Endodermal cell (in vitro differentiated cells): ENCODE data around the gene SPDYE1. TPM values are rescaled to one million over a fixed set of nuclear protein-coding genes. Genes with fewer than 3 reads are reported as not detected.
"Not testable (repeated sequence)": the region's sequence is repeated elsewhere in the genome, so short reads cannot be mapped to it uniquely, and the experiment has no call there.

Experiments used
- DNase-seq: peaks from one replicate; pipeline ENCODE4 v3.0.0-alpha.2; 2017
- H3K27ac ChIP-seq: 2 replicates; pipeline ENCODE4 v1.5.1; 2013; ENCODE audit warnings: mild to moderate bottlenecking, low read depth, low read length, moderate library complexity
- H3K27me3 ChIP-seq: 2 replicates; pipeline ENCODE4 v1.6.1; 2013; ENCODE audit warnings: mild to moderate bottlenecking, low read length, moderate library complexity; ENCODE audit not compliant: insufficient read depth, control insufficient read depth, poor library complexity, severe bottlenecking
- H3K36me3 ChIP-seq: 2 replicates; pipeline ENCODE4 v1.7.0; 2013; ENCODE audit warnings: mild to moderate bottlenecking, low read length, moderate library complexity; ENCODE audit not compliant: control insufficient read depth, insufficient read depth
- H3K4me1 ChIP-seq: one replicate; pipeline ENCODE4 v1.7.0; 2013; ENCODE audit warnings: low read length; ENCODE audit not compliant: control insufficient read depth, insufficient read depth
- H3K4me3 ChIP-seq: 2 replicates; pipeline ENCODE4 v1.5.1; 2013; ENCODE audit warnings: mild to moderate bottlenecking, low read length, moderate library complexity
- H3K9ac ChIP-seq: 2 replicates; pipeline ENCODE4 v1.6.1; 2013; ENCODE audit warnings: mild to moderate bottlenecking, low read length, moderate library complexity; ENCODE audit not compliant: poor library complexity, severe bottlenecking; ENCODE audit errors: extremely low read depth
- H3K9me3 ChIP-seq: 2 replicates; pipeline ENCODE4 v1.6.1; 2013; ENCODE audit warnings: mild to moderate bottlenecking, low read length, moderate library complexity; ENCODE audit not compliant: control insufficient read depth
- H3K27ac Mint-ChIP-seq: 2 replicates; pipeline ENCODE4 v1.8.0; 2020; ENCODE audit warnings: mixed read lengths
- H3K27me3 Mint-ChIP-seq: 2 replicates; pipeline ENCODE4 v1.8.0; 2021; ENCODE audit warnings: mild to moderate bottlenecking, mixed read lengths; ENCODE audit not compliant: insufficient read depth
- H3K36me3 Mint-ChIP-seq: 2 replicates; pipeline ENCODE4 v1.8.0; 2020; ENCODE audit warnings: low read depth, mixed read lengths
- H3K4me1 Mint-ChIP-seq: 2 replicates; pipeline ENCODE4 v1.8.0; 2020; ENCODE audit warnings: mixed read lengths
- H3K4me3 Mint-ChIP-seq: 2 replicates; pipeline ENCODE4 v1.8.0; 2020; ENCODE audit warnings: mild to moderate bottlenecking, moderate library complexity, mixed read lengths
- H3K9me3 Mint-ChIP-seq: 2 replicates; pipeline ENCODE4 v1.8.0; 2020; ENCODE audit warnings: mild to moderate bottlenecking, mixed read lengths
- CTCF ChIP-seq: fragments of 200-600 bp; sonication (generic); conservative IDR thresholded peaks from 2 replicates; pipeline ENCODE4 v1.5.0; 2021; ENCODE audit warnings: antibody characterized with exemption, mild to moderate bottlenecking
- WGBS, 2 experiments: methylation state at CpG; one replicate each; pipeline versions ENCODE4 v1.1.5 to v1.1.7; 2013; ENCODE audit warnings: missing lambda C conversion rate in 2 of 2, mixed read lengths in 1 of 2; ENCODE audit not compliant: insufficient coverage in 1 of 2, insufficient read length in 1 of 2; 5-methylcytosine and 5-hydroxymethylcytosine counted together
- total RNA-seq, 2 donors: library from RNA; stranded (reverse); fragmentation: NEBNext Ultra II Directional in 1 of 2; extraction: Animal tissue kit (Norgen Biotek cat#: 25700) in 1 of 2; gene quantifications; 2 replicates in 1 of 2; 3 replicates in 1 of 2; pipeline ENCODE4 v1.2.1, GENCODE V29; 2021

Gene SPDYE1
- total RNA-seq, 2 donors from 2014 or later: 0.15 TPM; not detected in 1

DNA sequence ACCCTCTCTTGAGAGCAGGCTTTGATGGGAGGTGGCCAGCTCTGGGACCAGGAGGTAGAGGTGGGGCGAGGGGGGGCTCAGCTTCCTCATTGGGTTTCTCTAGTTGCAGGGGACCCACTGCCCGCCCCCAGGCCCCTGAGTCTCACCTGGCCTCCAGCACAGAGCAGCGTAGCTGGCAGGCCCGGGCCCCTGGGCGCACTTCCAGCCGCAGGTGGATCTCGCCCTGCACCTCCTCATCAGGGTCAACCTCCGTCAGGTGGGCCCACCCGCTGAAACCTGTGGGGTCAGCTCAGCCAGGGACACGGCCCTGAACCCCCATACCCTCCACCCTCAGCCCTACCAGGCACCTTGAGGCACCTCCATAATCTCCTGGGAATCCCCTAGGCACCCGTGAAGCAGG lies 28.1 kb upstream of the SPDYE1 start:
- H3K36me3 Mint-ChIP-seq, H3K36me3 ChIP-seq, H3K4me1 ChIP-seq, H3K27ac ChIP-seq, H3K9me3 Mint-ChIP-seq, H3K4me1 Mint-ChIP-seq, H3K27me3 ChIP-seq, H3K27ac Mint-ChIP-seq, H3K9me3 ChIP-seq, H3K4me3 ChIP-seq, H3K4me3 Mint-ChIP-seq, DNase-seq, H3K9ac ChIP-seq, H3K27me3 Mint-ChIP-seq: not testable (repeated sequence)
- WGBS, 2 experiments: 83% methylated on average over 10 of the region's 11 CpGs; no CpG with 5 or more reads in 1 of the 2 experiments

- not testable (repeated sequence) for H3K27me3 ChIP-seq, H3K4me3 Mint-ChIP-seq, H3K27ac Mint-ChIP-seq, H3K4me3 ChIP-seq, H3K9me3 Mint-ChIP-seq, H3K36me3 Mint-ChIP-seq, H3K4me1 ChIP-seq, DNase-seq, H3K36me3 ChIP-seq, H3K27me3 Mint-ChIP-seq, H3K9ac ChIP-seq, H3K9me3 ChIP-seq, H3K4me1 Mint-ChIP-seq, H3K27ac ChIP-seq
- 91 to 100% methylated on average over 1 to 3 of the region's 5 CpGs for WGBS, 2 experiments
These were observed 27.0 kb upstream of the SPDYE1 start for GRCh38 chr7:43970698-43971097.

DNA sequence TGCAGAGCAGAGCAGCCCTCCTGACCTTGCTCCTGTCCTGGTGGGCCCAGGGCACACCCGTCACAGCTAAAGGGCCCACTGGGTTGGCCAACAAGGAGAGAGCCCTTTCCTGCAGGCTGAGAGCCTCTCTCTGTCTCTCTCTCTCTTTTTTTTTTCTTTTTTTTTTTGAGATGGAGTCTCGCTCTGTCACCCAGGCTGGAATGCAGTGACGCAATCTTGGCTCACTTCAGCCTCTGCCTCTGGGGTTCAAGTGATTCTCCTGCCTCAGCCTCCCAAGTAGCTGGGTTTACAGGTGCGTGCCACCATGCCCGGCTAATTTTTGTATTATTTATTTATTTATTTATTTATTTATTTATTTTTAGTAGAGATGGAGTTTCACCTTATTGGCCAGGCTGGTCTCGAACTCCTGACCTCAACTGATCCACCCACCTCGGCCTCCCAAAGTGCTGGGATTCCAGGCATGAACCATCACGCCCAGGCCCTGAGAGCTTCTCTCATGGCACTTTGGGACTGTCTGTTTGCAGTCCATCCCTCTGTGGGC lies 23.6 kb upstream of the SPDYE1 start:
- not testable (repeated sequence) for H3K9ac ChIP-seq, H3K4me3 ChIP-seq, H3K27me3 Mint-ChIP-seq, H3K36me3 Mint-ChIP-seq, H3K4me1 ChIP-seq, H3K9me3 Mint-ChIP-seq, H3K9me3 ChIP-seq, H3K4me1 Mint-ChIP-seq, H3K27ac Mint-ChIP-seq, DNase-seq, H3K27ac ChIP-seq, H3K36me3 ChIP-seq, H3K4me3 Mint-ChIP-seq, H3K27me3 ChIP-seq
- WGBS, 2 experiments: 90% methylated on average over 2 of the region's 8 CpGs; no CpG with 5 or more reads in 1 of the 2 experiments

- not testable (repeated sequence) for H3K9me3 ChIP-seq, DNase-seq, H3K27me3 ChIP-seq, H3K36me3 ChIP-seq, H3K4me3 Mint-ChIP-seq, H3K27ac Mint-ChIP-seq, H3K36me3 Mint-ChIP-seq, H3K9ac ChIP-seq, H3K27ac ChIP-seq, H3K4me3 ChIP-seq, H3K27me3 Mint-ChIP-seq, H3K4me1 ChIP-seq, H3K9me3 Mint-ChIP-seq, H3K4me1 Mint-ChIP-seq
- WGBS, 2 experiments: 87 to 88% methylated on average over 6 to 10 of the region's 10 CpGs
These were observed 22.8 kb upstream of the SPDYE1 start for GRCh38 chr7:43974725-43975482.

- no peaks in the 10 kb centered on the region for H3K9me3 Mint-ChIP-seq
- no peaks in the 10 kb centered on the region for H3K27me3 ChIP-seq
- H3K4me3 Mint-ChIP-seq: no peak overlapping the region
These were observed 20.2 kb upstream of the SPDYE1 start for GRCh38 chr7:43977525-43977924.

GRCh38 chr7:43978102-43978501 lies 19.6 kb upstream of the SPDYE1 start:
- not testable (repeated sequence) for H3K27me3 Mint-ChIP-seq, H3K4me1 Mint-ChIP-seq, H3K27ac Mint-ChIP-seq, H3K27ac ChIP-seq, H3K9me3 Mint-ChIP-seq, H3K4me3 Mint-ChIP-seq, DNase-seq, H3K36me3 ChIP-seq, H3K27me3 ChIP-seq, H3K36me3 Mint-ChIP-seq, H3K9ac ChIP-seq, H3K4me3 ChIP-seq, H3K4me1 ChIP-seq, H3K9me3 ChIP-seq
- WGBS, 2 experiments: 95% methylated on average over 9 of the region's 11 CpGs; no CpG with 5 or more reads in 1 of the 2 experiments

More at GRCh38 chr7:43977525-43977924, 20.2 kb upstream of the SPDYE1 start:
- no peak overlapping the region for H3K4me3 ChIP-seq
- no peak for TF ChIP-seq CTCF
- Mint-ChIP-seq H3K27ac (no peak overlapping the region), H3K36me3 (no peaks in the 10 kb centered on the region), H3K27me3 (no peaks in the 10 kb centered on the region), H3K4me1 (no peaks in the 10 kb centered on the region)
- H3K9me3 ChIP-seq: no peaks in the 10 kb centered on the region
- no peak for DNase-seq
- H3K9ac ChIP-seq: no peak overlapping the region
- H3K27ac ChIP-seq: no peak overlapping the region
- no peaks in the 10 kb centered on the region for H3K36me3 ChIP-seq
- 95 to 100% methylated on average over 1 of the region's 1 CpG for whole genome bisulfite sequencing, 2 experiments
- no peaks in the 10 kb centered on the region for H3K4me1 ChIP-seq
